MM.1S (cell line): ENCODE results near the gene TMEM135.

Experiments used
- EZH2 ChIP-seq: fragments of 300-600 bp; sonication (generic); optimal IDR thresholded peaks from 2 replicates; pipeline ENCODE3; 2017; ENCODE audit warnings: low read depth, mild to moderate bottlenecking, antibody characterized with exemption, low read length, mixed read lengths
- EZH2phosphoT487 ChIP-seq: fragments of 300-600 bp; sonication (generic); IDR thresholded peaks from 2 replicates; pipeline ENCODE4 v1.6.1; 2018; ENCODE audit warnings: antibody characterized with exemption, low read length
- TF ChIP-seq, protein P1 (sequence below): fragments of 300-600 bp; sonication (generic); IDR thresholded peaks from 2 replicates; pipeline ENCODE4 v1.5.1; 2016; ENCODE audit warnings: antibody characterized with exemption, low read length, mixed read lengths

GRCh38 chr11:86991341-86991740 is 46.4 kb upstream of the TMEM135 start:
- TF ChIP-seq, protein P1, sequence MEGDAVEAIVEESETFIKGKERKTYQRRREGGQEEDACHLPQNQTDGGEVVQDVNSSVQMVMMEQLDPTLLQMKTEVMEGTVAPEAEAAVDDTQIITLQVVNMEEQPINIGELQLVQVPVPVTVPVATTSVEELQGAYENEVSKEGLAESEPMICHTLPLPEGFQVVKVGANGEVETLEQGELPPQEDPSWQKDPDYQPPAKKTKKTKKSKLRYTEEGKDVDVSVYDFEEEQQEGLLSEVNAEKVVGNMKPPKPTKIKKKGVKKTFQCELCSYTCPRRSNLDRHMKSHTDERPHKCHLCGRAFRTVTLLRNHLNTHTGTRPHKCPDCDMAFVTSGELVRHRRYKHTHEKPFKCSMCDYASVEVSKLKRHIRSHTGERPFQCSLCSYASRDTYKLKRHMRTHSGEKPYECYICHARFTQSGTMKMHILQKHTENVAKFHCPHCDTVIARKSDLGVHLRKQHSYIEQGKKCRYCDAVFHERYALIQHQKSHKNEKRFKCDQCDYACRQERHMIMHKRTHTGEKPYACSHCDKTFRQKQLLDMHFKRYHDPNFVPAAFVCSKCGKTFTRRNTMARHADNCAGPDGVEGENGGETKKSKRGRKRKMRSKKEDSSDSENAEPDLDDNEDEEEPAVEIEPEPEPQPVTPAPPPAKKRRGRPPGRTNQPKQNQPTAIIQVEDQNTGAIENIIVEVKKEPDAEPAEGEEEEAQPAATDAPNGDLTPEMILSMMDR: no peak
- TF ChIP-seq EZH2phosphoT487: no peak
- no peak for TF ChIP-seq EZH2
